CD4-positive, alpha-beta T cell treated with Interleukin-2 at 100 ng/mL for 4 hours (primary cell): ENCODE measurements around the gene PIEZO2.
"Not testable (repeated sequence)": the region's sequence is repeated elsewhere in the genome, so short reads cannot be mapped to it uniquely, and the experiment has no call there.

ENCODE experiments used
- DNase-seq: peaks from one replicate; pipeline ENCODE4 v3.0.0-alpha.2; 2020; ENCODE audit warnings: low spot score

Gene PIEZO2

DNA sequence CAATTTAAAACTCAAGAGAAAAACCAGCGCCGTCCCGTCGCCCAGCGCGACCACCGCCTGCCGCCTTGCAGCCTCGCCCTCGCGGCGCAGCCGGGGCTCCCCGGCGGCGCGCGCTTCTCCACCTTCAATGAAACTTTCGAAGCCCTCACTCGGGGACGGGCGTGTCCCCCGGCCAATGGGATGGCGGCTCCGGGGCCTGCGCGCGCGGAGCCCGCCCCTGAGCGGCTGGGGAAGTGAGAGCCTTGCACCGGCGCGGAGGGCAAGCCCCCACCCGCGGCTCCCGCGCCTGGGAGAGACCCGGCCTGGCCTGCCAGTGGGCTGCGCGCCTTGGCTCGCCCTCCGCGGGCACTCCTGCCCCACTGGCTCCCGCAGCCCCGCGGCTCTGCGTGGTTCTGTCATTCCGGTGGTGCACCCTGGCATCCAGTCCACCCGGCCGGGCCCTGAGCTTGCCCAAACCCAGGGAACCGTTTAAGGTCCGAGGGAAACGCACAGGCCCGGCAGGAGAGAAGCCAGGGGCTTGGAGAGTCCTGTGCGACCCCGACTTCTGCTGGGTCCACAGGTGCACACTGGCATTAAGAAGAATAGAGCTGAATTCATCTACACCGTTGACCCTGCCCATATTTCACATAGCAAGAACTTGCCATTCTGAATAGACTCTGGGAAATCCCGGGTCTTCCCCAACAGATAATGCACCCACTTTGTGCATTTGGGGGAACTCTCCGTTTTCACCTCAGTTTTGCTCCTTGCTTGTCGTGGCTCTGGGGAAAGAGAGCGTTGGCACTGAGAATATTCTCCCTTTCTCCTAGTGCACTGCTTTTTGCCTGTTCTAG lies at the start of gene PIEZO2:
TSS of gene PIEZO2 (minus strand) at position 129 of the 830 bp plus-strand sequence. CDS start 981 bp downstream, outside the sequence.
- DNase-seq, result no peak

- DNase-seq, result no peak
These were observed 34.3 kb upstream of the PIEZO2 start for GRCh38 chr18:11183637-11184036.

- DNase-seq, result not testable (repeated sequence)
These were observed 32.3 kb upstream of the PIEZO2 start for GRCh38 chr18:11181629-11182028.

- DNase-seq, result no peak
These were observed 30.7 kb upstream of the PIEZO2 start for GRCh38 chr18:11179959-11180519.

DNA sequence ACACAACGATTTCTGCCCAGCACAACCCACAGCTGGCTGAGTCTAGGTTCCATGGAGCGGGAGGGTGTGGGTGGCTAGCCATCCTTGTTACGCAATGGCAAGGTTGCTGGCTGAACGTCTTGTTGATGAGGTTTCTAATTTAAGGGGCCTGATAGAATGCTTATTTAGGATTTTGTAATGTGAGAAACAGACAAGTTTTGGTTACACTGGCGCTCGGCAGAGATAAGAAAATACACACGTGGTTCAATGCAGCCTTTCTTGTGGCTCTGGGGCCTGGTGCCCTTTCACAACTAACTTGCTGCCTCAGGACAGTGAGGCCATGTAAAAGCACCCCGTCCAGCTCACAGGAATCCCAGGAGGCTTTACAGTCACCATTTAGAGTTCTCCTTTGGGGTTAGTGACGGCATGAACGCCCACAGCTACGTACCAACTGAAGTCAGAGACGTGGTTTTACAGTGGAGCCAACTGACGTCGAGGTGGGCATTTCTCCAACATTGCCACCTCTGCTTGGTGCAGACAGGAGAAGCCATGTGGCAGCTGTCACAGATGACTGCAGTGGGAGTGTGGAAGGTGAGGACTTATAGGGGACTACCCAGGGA lies 29.7 kb upstream of the PIEZO2 start:
- no peak for DNase-seq

- DNase-seq, result no peak
These were observed 28.0 kb upstream of the PIEZO2 start for GRCh38 chr18:11177382-11177781.

DNA sequence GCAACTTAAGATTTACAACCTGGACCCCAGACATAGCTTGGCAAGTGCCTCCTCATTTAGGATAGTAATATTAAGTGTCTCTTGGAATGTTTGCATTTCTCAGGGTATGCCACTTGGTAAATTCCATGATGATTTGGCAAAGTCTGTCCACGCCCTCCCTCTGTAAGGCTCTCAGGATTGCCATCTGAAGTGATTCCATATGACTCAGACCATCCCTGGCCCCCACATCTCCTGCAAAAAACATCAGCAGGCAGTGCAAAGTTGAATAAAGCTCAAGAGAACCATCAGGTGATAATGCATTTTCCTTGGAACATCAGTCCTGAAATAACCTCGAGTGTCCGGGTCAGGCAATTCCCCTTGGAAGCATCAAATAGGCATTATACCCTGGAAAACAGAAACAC lies 27.1 kb upstream of the PIEZO2 start:
- no peak for DNase-seq

DNA sequence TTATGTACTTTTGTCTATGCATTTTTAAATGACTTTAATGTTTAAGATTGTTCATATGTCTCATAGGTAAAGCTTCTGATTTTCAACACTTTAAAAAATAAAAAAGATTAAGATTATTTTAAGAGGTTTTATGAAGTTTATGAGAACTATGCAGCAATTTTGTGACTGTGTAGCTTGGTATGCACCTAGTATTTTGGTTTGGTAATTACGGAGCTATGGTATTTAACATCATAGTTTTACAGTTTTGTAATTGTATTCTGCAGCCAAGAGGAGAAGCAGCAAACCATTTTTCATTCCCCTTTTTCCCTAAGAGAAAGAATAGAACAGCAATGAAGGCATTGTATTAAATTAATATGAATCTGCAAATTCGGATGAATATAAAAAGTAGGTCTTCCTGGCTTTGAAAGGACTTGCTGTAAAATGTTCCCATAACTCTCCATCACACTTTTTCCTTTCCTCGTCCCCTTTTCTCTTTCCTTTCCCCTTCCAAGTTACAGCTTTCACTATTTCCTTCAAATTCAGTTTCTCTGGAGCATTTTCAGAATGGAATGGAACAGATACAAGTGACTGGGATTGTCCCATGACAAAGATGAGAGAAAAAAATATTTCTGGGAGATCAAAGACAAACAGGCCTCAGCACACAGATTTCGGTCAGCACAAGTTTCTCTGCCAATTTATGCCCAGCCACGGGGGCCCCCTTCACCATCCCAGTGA lies 26.1 kb upstream of the PIEZO2 start:
- DNase-seq, result no peak

- not testable (repeated sequence) for DNase-seq
These were observed 24.8 kb upstream of the PIEZO2 start for GRCh38 chr18:11174179-11174578.

DNA sequence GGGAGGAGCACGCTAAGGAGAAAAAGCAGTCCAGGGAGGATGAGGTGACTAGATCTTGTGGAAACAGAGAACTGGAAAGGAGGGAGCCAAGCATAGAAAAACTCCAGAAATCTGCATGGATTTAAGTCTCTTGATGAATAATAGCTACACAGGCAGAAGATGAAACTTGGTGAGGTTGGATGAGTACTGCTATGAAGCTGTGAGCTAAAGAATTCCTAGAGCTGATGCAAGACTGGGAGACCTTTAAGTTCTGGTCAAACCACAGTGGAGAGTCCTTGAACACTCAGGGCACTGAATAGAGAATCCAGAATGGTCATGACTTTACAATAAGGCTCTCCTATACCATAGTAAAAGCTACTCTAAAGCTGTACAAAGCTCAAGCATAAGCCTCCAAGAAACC lies 18.4 kb upstream of the PIEZO2 start:
- DNase-seq, result no peak

DNA sequence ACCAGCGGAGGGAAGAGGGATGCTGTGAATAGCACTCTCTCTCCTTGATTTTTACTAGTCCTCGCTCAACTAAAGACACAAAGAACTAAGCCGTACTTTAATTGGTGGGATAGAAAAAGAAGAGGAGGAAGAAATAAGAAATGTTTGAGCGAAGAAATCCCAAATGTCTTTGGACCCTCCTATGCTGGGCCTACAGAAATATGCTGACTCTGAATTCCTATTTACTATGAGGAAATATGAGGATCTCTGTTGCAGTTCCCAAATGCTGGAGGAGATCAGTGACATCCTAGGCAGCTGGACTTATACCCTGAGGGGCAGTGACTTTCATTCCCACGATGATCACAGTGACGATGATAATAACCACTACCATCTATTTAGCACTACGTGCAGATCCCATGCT lies 16.6 kb upstream of the PIEZO2 start:
- DNase-seq, result no peak

- DNase-seq, result no peak
These were observed 15.8 kb upstream of the PIEZO2 start for GRCh38 chr18:11165138-11165537.

DNA sequence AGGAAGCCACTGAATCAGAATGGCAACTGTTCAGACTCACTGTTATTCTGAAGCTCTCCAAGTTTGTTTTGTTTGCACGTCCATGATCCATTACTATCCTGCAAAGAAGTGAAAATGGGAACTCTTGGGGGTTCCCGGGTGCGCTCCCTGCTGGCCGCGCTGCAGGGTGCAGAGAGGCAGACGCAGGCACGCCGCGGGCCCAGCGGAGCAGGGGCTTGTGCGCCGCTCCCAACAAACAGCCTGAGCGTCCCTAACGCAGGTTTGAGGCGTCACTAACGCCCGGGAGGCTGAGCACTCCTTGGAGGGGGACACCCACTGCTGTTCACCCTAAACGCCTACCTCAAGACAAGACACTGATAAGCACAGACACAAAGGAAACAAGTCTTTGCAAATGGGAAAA lies 14.3 kb upstream of the PIEZO2 start:
- DNase-seq, result no peak

DNA sequence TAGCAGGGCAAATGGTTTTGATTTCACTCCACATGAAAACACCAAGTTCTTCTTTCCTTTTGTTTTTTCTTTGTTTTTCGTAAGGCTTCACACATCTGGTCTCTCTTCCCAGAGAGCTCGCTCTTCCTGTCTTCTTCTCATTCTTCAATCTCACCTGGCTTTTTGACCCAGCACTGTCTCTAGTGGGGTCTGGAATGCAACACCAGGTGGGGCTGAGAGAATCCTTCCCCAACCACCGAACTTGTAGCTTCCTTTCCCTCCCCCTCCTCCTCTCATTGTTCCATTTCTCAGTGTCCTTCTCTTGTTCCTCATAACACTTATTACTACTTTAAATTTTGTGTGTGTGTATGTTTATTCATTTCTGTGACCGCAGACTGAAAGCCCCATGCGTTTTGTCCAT lies 13.5 kb upstream of the PIEZO2 start:
- DNase-seq, result no peak

DNA sequence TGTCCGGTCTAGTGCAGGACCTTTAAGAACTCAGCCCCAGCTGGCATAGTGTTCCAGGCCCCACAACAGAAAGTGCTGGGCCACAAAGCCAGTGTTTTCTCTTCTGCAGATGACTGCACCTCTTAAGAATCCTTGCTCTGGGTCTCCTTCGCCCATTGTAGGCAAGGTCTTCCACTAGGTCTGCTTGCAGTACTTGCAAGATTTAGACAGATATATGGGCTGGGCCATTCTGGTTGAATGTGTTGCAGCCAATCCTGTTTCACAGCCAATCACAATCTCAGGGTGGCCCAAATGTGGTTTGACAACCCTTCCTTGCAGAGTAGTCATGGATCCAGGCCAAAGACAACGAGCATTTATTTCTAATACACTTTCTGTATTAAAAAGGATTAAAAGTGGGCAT lies 13.1 kb upstream of the PIEZO2 start:
- DNase-seq, result no peak

DNA sequence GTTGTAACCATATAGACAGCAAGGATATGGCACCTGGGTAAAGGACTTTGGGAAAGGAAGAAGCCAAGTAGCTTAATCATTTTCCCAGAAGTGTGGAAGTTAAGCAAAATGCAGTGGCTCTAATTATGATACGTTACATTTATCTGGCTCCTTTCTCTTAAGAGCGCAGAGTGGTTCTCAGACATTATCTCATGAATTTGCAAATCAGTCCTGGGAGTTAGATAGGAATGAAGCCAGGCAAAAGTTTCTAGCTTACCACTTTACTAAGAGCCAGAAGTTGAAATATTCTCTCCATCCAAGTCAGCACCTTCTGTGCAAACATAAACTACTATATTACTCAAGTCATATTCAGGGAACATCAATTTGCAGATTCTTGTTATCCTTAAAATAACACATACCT lies 10.9 kb upstream of the PIEZO2 start:
- DNase-seq, result no peak

DNA sequence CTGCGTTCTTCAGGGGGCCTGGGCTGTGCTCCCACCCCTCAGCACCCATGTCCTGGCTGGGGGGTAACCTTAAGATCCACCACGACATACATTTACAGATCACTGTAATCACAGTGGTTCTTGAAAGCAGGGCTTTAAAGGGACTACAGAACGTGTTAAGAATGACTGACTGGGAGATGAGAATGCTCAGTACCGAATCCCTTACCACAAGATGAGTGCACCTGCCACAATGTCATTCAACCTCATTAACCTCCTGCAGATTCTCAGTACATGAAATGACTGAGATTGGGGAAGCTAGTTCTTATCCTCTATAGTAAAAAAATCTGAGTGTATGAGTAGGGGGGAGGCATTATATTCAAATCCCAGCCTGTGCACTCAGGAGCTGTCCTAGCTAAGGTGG lies 10.5 kb upstream of the PIEZO2 start:
- no peak for DNase-seq

DNA sequence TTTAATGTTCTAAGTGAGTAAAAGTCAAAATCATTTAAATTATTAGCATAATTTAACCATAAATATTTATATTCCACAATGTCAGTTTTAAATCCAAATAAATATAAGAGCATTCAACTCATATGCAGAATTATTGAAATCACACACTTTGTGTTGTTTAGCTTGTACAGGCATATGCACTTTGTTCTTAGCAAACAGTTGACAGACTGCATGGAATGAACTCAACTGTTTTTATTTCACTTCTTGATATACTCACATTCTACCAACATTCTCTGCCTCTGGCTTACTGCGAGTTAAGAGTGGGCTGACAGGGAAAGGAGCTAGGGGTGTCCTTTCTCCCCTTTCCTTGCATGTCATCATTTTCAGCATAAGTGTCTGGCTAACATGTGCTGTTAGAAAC lies 7.6 kb upstream of the PIEZO2 start:
- DNase-seq, result no peak

DNA sequence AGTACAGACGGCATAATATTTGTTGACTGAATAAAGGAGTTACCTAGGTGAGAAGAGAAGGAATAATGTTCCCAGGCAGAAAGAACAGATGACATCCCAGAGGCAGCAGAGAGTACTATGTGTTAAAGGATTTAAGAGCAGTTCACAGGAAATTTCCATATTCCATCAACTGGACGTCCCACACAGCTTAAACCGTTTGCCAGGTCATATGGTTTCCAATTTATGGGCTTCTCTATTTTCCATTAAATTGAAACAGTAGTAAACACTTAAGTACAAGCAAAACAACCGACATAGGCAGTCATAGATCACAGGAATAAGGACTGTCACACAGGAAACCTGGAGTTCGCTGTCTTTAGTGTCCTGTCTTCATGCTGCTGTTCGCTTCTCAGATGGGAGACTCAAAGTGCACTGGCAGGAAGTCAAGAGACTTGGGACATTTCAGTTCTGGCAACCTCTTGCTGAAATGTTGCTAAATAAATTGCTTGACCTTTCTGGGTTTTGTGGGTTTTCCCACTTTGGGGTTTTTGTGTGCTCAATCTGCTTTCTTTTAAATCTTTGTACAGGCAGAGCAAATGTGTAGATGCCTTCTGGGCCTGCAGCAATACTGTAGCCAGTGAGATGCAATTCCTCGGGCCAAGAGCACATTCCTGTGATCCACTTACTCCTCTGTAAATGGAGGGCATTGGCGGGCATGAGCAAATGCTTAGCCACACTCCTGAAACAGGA lies 5.8 kb upstream of the PIEZO2 start:
- DNase-seq, result no peak

- DNase-seq, result no peak
These were observed 5.1 kb upstream of the PIEZO2 start for GRCh38 chr18:11154368-11154989.

GRCh38 chr18:11153097-11153496 lies 3.7 kb upstream of the PIEZO2 start:
- DNase-seq, result no peak

GRCh38 chr18:11150271-11150615 lies 874 bp upstream of the PIEZO2 start:
- no peak for DNase-seq
